GM21825 (cell line): ENCODE results near the gene KLRG1.

ENCODE experiments used
- ATAC-seq: cut with Tn5 transposase; IDR thresholded peaks from one replicate; pipeline ENCODE4 v1.9.1; 2021; ENCODE audit warnings: mild to moderate bottlenecking, moderate library complexity; ENCODE audit not compliant: unreplicated experiment

KLRG1 gene

GRCh38 chr12:9039397-9039977 lies 50.1 kb downstream of the KLRG1 start:
- no peak for ATAC-seq

GRCh38 chr12:9040484-9041186 lies 51.3 kb downstream of the KLRG1 start:
- no peak for ATAC-seq

GRCh38 chr12:9041321-9041720 lies 52.0 kb downstream of the KLRG1 start:
- ATAC-seq, result no peak

GRCh38 chr12:9043766-9044165 lies 54.4 kb downstream of the KLRG1 start:
- ATAC-seq, result no peak

GRCh38 chr12:9047105-9047504 lies 57.8 kb downstream of the KLRG1 start:
- no peak for ATAC-seq

GRCh38 chr12:9048930-9049329 lies 59.6 kb downstream of the KLRG1 start:
- no peak for ATAC-seq

GRCh38 chr12:9049520-9050133 lies 60.3 kb downstream of the KLRG1 start:
- no peak for ATAC-seq

GRCh38 chr12:9050521-9051157 lies 61.3 kb downstream of the KLRG1 start:
- no peak for ATAC-seq

GRCh38 chr12:9051158-9051550 lies 61.8 kb downstream of the KLRG1 start:
- ATAC-seq, result no peak

- ATAC-seq, result no peak
Measured at GRCh38 chr12:9052610-9053009, 63.3 kb downstream of the KLRG1 start.
